Pons (tissue), 1 donor: ENCODE data around the gene FCRL6.

Experiments used
- DNase-seq: peaks from one replicate; pipeline ENCODE4 v3.0.0-alpha.2; 2016; ENCODE audit warnings: low spot score

FCRL6 gene

GRCh38 chr1:159835862-159836525 lies 33.8 kb downstream of the FCRL6 start:
- DNase-seq = no peak

- DNase-seq = no peak
These were observed 36.6 kb downstream of the FCRL6 start for GRCh38 chr1:159838715-159839114.

GRCh38 chr1:159839116-159839849 lies 37.1 kb downstream of the FCRL6 start:
- DNase-seq = no peak

GRCh38 chr1:159841749-159842148 lies 39.6 kb downstream of the FCRL6 start:
- no peak for DNase-seq

- no peak for DNase-seq
These were observed 41.3 kb downstream of the FCRL6 start for GRCh38 chr1:159843459-159843858.

GRCh38 chr1:159845751-159846629 lies 43.8 kb downstream of the FCRL6 start:
- no peak for DNase-seq

GRCh38 chr1:159847231-159847630 lies 45.1 kb downstream of the FCRL6 start:
- no peak for DNase-seq

GRCh38 chr1:159848326-159848725 lies 46.2 kb downstream of the FCRL6 start:
- DNase-seq = no peak

- no peak for DNase-seq
These were observed 47.6 kb downstream of the FCRL6 start for GRCh38 chr1:159849626-159850366.

- DNase-seq = no peak
These were observed 49.2 kb downstream of the FCRL6 start for GRCh38 chr1:159851407-159851806.

GRCh38 chr1:159853417-159854115 lies 51.4 kb downstream of the FCRL6 start:
- DNase-seq = no peak

GRCh38 chr1:159854116-159854692 lies 52.0 kb downstream of the FCRL6 start:
- DNase-seq = peak; percentile 39

GRCh38 chr1:159854693-159855192 lies 52.6 kb downstream of the FCRL6 start:
- peak; percentile 53 for DNase-seq

GRCh38 chr1:159855709-159856108 lies 53.5 kb downstream of the FCRL6 start:
- DNase-seq = no peak

- DNase-seq = no peak
These were observed 54.4 kb downstream of the FCRL6 start for GRCh38 chr1:159856576-159856975.

GRCh38 chr1:159857889-159858288 lies 55.7 kb downstream of the FCRL6 start:
- DNase-seq = no peak

- DNase-seq = no peak
These were observed 57.7 kb downstream of the FCRL6 start for GRCh38 chr1:159859767-159860322.

GRCh38 chr1:159860456-159860855 lies 58.3 kb downstream of the FCRL6 start:
- DNase-seq = no peak

GRCh38 chr1:159861218-159861617 lies 59.1 kb downstream of the FCRL6 start:
- no peak for DNase-seq

- no peak for DNase-seq
These were observed 59.9 kb downstream of the FCRL6 start for GRCh38 chr1:159862031-159862430.
